ENCODE data around the gene TRIM2.

DNA sequence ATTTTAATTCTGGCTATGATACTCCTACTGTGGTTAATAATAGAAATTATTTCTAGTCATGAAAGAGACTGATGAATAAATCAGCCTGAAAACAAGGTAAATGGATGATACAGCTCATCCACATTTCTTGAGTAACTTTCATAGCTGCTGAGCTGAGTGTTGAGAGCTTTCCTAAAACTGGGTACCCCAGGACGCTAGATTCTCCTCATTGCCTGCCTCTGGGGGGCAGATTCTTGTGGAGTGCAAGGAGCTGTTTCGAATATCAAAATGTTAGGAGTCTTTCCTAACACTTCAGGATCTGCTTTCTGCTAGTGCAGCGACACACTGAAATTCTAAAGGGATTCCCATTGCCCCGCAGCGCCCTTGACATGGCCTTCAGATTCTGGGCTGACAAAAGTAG is 142.3 kb downstream of the TRIM2 start:
- TF ChIP-seq, protein P1, sequence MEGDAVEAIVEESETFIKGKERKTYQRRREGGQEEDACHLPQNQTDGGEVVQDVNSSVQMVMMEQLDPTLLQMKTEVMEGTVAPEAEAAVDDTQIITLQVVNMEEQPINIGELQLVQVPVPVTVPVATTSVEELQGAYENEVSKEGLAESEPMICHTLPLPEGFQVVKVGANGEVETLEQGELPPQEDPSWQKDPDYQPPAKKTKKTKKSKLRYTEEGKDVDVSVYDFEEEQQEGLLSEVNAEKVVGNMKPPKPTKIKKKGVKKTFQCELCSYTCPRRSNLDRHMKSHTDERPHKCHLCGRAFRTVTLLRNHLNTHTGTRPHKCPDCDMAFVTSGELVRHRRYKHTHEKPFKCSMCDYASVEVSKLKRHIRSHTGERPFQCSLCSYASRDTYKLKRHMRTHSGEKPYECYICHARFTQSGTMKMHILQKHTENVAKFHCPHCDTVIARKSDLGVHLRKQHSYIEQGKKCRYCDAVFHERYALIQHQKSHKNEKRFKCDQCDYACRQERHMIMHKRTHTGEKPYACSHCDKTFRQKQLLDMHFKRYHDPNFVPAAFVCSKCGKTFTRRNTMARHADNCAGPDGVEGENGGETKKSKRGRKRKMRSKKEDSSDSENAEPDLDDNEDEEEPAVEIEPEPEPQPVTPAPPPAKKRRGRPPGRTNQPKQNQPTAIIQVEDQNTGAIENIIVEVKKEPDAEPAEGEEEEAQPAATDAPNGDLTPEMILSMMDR (IDR thresholded peaks at IDR 0.05; ENCODE audit: poor library complexity): no peak
- no peak for TF ChIP-seq EZH2phosphoT487 (IDR thresholded peaks at IDR 0.05; ENCODE audit: low read depth, severe bottlenecking, unreplicated experiment)
